ENCODE results near the gene TRAPPC14. TPM values are rescaled to one million over a fixed set of nuclear protein-coding genes. Genes with fewer than 3 reads are reported as not detected.

Gene TRAPPC14
- total and polyA plus RNA-seq, 2 of the 8 experiments (the other 6 are each of a cell fraction or from before 2014, with no cell fraction given) = 11.9 to 22.1 TPM

DNA sequence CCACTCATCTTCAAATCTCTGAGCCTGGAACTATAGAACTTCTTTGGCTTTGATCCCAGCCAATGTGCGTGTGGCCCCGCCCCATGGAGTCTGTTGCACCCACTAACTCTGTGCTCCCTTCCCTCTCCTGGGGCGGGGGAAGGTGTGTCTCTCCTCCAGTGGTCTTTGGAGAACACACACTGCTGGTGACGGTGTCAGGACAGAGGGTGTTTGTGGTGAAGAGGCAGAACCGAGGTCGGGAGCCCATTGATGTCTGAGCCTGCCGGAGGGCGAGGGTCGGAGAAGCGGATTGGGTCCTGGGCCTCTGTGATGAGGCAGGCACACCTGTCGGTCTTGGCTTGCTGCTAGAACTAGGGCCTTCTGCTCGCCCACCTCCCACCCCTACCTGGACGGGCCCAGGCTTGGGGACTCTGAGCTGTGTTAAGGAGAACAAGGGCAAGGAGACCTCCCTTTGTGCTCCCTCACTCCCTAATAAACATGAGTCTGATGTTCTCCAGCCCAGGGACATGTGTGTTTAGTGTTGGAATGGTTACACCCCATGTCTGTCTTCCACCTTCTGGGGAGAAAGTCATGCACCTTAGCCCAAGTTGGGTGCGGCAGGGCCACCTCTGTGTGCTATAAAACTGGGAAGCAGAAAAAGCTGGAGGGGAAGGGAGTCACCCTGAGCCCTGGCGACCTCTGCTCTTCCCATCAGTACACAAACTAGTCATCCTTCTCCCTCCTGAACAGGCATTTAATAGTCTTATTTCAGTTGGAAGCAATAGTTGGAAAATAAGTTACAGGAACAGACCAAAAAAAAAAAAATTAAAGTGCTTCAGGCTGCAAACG is 4.6 kb downstream of the TRAPPC14 start:
- Histone ChIP-seq H4K91ac (replicated peaks; ENCODE audit: insufficient read length, low read length) (no peak overlapping the region), H3K23ac (ENCODE audit: insufficient read length) (no peak overlapping the region), H3K18ac (ENCODE audit: extremely low read depth, low read length) (no peak overlapping the region), H3K9ac (replicated peaks in 1 of 4; ENCODE audit: extremely low read depth in 1 of 4, low read depth in 3 of 4, low read length in 3 of 4) (0 out of 7 replicates have a peak overlapping the region, but pooled peaks of 1 of the 4 experiments have one; percentile 8), H2AK5ac (ENCODE audit: low read depth, low read length) (no peak overlapping the region), H3K79me1 (ENCODE audit: low read depth, low read length) (no peaks in the 10 kb centered on the region; the same call in none of the 2 replicates), H2BK5ac (ENCODE audit: low read depth, low read length) (no peak overlapping the region; the same call in 1 of the 2 replicates), H3K14ac (ENCODE audit: insufficient read length) (no peak overlapping the region), H4K20me1 (replicated peaks in 1 of 2; ENCODE audit: control insufficient read depth in 1 of 2, insufficient read depth in 2 of 2, low read length in 2 of 2) (peaks cover 14 to 32% of the 10 kb centered on the region in 2 experiments), H3K4me3 (ENCODE audit: extremely low read depth in 1 of 4, insufficient read depth in 2 of 4, low read depth in 3 of 4, low read length in 4 of 4) (no peak overlapping the region), H3K56ac (replicated peaks; ENCODE audit: insufficient read length, low read depth, low read length) (no peak overlapping the region), H3K4ac (replicated peaks; ENCODE audit: insufficient read length, low read depth, low read length) (no peak overlapping the region), H2BK12ac (ENCODE audit: low read depth, low read length) (no peak overlapping the region), H4K8ac (ENCODE audit: extremely low read depth, insufficient read depth, low read length) (no peak overlapping the region), H3K79me2 (ENCODE audit: control insufficient read depth in 1 of 2, insufficient read depth in 2 of 2, low read length in 2 of 2) (peaks cover 0 to 12% of the 10 kb centered on the region in 2 experiments; a peak in 2 of 4 replicates), H2AFZ (ENCODE audit: low read length) (no peak overlapping the region), H3K27ac (ENCODE audit: low read depth, low read length) (no peak overlapping the region), H2BK15ac (ENCODE audit: low read length) (no peak overlapping the region), H2BK20ac (ENCODE audit: low read length) (no peak overlapping the region), H3K9me3 (ENCODE audit: insufficient read depth in 2 of 2, low read depth in 1 of 2, low read length in 1 of 2) (no peaks in the 10 kb centered on the region), H3K4me2 (ENCODE audit: insufficient read depth in 1 of 2, low read depth in 2 of 2, low read length in 2 of 2) (no peak overlapping the region; a peak in 1 of 4 replicates), H3K36me3 (ENCODE audit: control insufficient read depth in 2 of 4, insufficient read depth in 4 of 4, low read length in 3 of 4) (peaks cover 8 to 47% (median 26%) of the 10 kb centered on the region in 4 experiments), H2BK120ac (replicated peaks; ENCODE audit: low read depth, low read length) (no peak overlapping the region), H4K5ac (ENCODE audit: insufficient read length, low read depth, low read length) (no peak overlapping the region), H3K23me2 (ENCODE audit: low read depth, low read length) (peaks cover 9% of the 10 kb centered on the region), H3K27me3 (replicated peaks in 1 of 4; ENCODE audit: control insufficient read depth in 3 of 4, extremely low read depth in 1 of 4, insufficient read depth in 3 of 4, low read length in 3 of 4) (no peaks in the 10 kb centered on the region), H3K4me1 (replicated peaks in 1 of 4; ENCODE audit: control insufficient read depth in 3 of 4, insufficient read depth in 4 of 4, low read length in 3 of 4) (peaks cover 0 to 12% (median 8%) of the 10 kb centered on the region in 4 experiments; a peak in 5 of 7 replicates)
- no peak for DNase-seq (ENCODE audit: low read depth in 1 of 2, low spot score in 2 of 2)
- ChIA-PET CTCF (ENCODE audit: partially characterized antibody) (interaction anchor here (0.5 to 7.9 kb wide), 2 partner anchors 20 to 42 kb away, joined by 3 to 83 read pairs; no protein-coding TSS in a partner anchor), POLR2A (ENCODE audit: partially characterized antibody) (interaction anchor here (0.9 to 9.9 kb wide), 6 partner anchors 14 to 59 kb away, joined by 3 to 145 read pairs (median 5); partner anchors contain the start of genes GAL3ST4 and MBLAC1)
- no peak for FAIRE-seq
- WGBS, 2 experiments (ENCODE audit: extremely low coverage in 1 of 2, insufficient coverage in 1 of 2, insufficient read length in 1 of 2, insufficient replicate concordance in 2 of 2, low coverage in 1 of 2, low lambda C conversion rate in 2 of 2, missing lambda C conversion rate in 1 of 2) = 86% methylated on average over 16 of the region's 16 CpGs; no CpG with 5 or more reads in 1 of the 2 experiments
- TF ChIP-seq RBBP5 (IDR thresholded peaks at IDR 0.05; ENCODE audit: borderline replicate concordance, low read depth, low read length) = no peak
- no peak for TF ChIP-seq KDM4A (IDR thresholded peaks at IDR 0.05; ENCODE audit: low read depth, low read length, severe bottlenecking)
- TF ChIP-seq TBP (IDR thresholded peaks at IDR 0.05; ENCODE audit: low read depth, low read length) = no peak
- no peak for TF ChIP-seq TEAD4 (IDR thresholded peaks at IDR 0.05; ENCODE audit: low read depth, low read length)
- no peak for TF ChIP-seq KDM1A (IDR thresholded peaks at IDR 0.05; ENCODE audit: borderline replicate concordance, low read length)
- TF ChIP-seq CTCF (IDR thresholded peaks at IDR 0.05; ENCODE audit: control extremely low read depth in 1 of 3, insufficient read depth in 1 of 3, low read depth in 1 of 3, low read length in 3 of 3) = no peak
- TF ChIP-seq BACH1 (IDR thresholded peaks at IDR 0.05; ENCODE audit: low read length) = no peak
- no peak for TF ChIP-seq POLR2AphosphoS5 (IDR thresholded peaks at IDR 0.05; ENCODE audit: low read depth, low read length)

All from H1 (cell line).